Liver (tissue), 9 donors: Measurements from ENCODE around the gene ZDHHC22. TPM values are rescaled to one million over a fixed set of nuclear protein-coding genes. Genes with fewer than 3 reads are reported as not detected.

Source experiments
- DNase-seq: peaks from one replicate; pipeline ENCODE4 v3.0.0-alpha.2; 2017; ENCODE audit warnings: low spot score
- H3K27ac ChIP-seq, 2 donors: one replicate each; pipeline ENCODE4 v1.7.0; 2013; ENCODE audit warnings: inconsistent platforms in 2 of 2, low read length in 2 of 2, control low read depth in 1 of 2, low read depth in 1 of 2, mild to moderate bottlenecking in 1 of 2
- H3K27me3 ChIP-seq, 4 donors: one replicate each; pipeline versions ENCODE4 v1.6.1 to v1.7.0; 2013; ENCODE audit warnings: low read length in 3 of 4, inconsistent platforms in 1 of 4, mild to moderate bottlenecking in 1 of 4, moderate library complexity in 1 of 4; ENCODE audit not compliant: control insufficient read depth in 4 of 4, insufficient read depth in 4 of 4
- H3K36me3 ChIP-seq, 4 donors: one replicate each; pipeline versions ENCODE4 v1.6.1 to v1.7.0; 2013; ENCODE audit warnings: low read length in 3 of 4, mild to moderate bottlenecking in 3 of 4, low read depth in 1 of 4, moderate library complexity in 1 of 4; ENCODE audit not compliant: control insufficient read depth in 4 of 4, insufficient read depth in 3 of 4
- H3K4me1 ChIP-seq, 4 donors: one replicate each; pipeline versions ENCODE4 v1.6.1 to v1.7.0; 2013; ENCODE audit warnings: low read length in 3 of 4, mild to moderate bottlenecking in 3 of 4, moderate library complexity in 1 of 4; ENCODE audit not compliant: control insufficient read depth in 4 of 4, insufficient read depth in 4 of 4
- H3K4me3 ChIP-seq, 3 donors: one replicate each; pipeline versions ENCODE4 v1.6.1 to v1.7.0; 2013; ENCODE audit warnings: low read length in 3 of 3, control low read depth in 1 of 3, low read depth in 1 of 3, mild to moderate bottlenecking in 1 of 3
- H3K9ac ChIP-seq, 2 donors: one replicate each; pipeline ENCODE4 v1.7.0; 2013; ENCODE audit warnings: low read length in 2 of 2, mild to moderate bottlenecking in 2 of 2, moderate library complexity in 2 of 2, control low read depth in 1 of 2, low read depth in 1 of 2
- H3K9me3 ChIP-seq, 4 donors: one replicate each; pipeline versions ENCODE4 v1.6.1 to v1.7.0; 2013; ENCODE audit warnings: low read length in 3 of 4; ENCODE audit not compliant: control insufficient read depth in 4 of 4
- ATF3 ChIP-seq: IDR thresholded peaks from 2 replicates; pipeline ENCODE4 v1.6.1; 2016; ENCODE audit warnings: antibody characterized with exemption
- EGR1 ChIP-seq, 2 donors: IDR thresholded peaks; 2 replicates each; pipeline ENCODE4 v1.6.1; 2016 to 2018; ENCODE audit warnings: antibody characterized with exemption in 2 of 2, low read depth in 2 of 2
- FOXA1 ChIP-seq: IDR thresholded peaks from 2 replicates; pipeline ENCODE4 v1.6.1; 2016; ENCODE audit warnings: antibody characterized with exemption
- FOXA2 ChIP-seq: IDR thresholded peaks from 2 replicates; pipeline ENCODE4 v1.6.1; 2016; ENCODE audit warnings: antibody characterized with exemption
- GABPA ChIP-seq, 2 donors: IDR thresholded peaks in 1 of 2; conservative IDR thresholded peaks in 1 of 2; 2 replicates each; pipeline ENCODE4 v1.6.1; 2016; ENCODE audit warnings: antibody characterized with exemption in 2 of 2, mild to moderate bottlenecking in 1 of 2, moderate library complexity in 1 of 2
- HNF4A ChIP-seq, 2 donors: conservative IDR thresholded peaks; 2 replicates each; pipeline ENCODE4 v1.6.1; 2016; ENCODE audit warnings: antibody characterized with exemption in 2 of 2, mild to moderate bottlenecking in 2 of 2
- HNF4G ChIP-seq: IDR thresholded peaks from 2 replicates; pipeline ENCODE4 v1.6.1; 2016; ENCODE audit warnings: antibody characterized with exemption
- JUND ChIP-seq, 2 donors: IDR thresholded peaks; 2 replicates each; pipeline ENCODE4 v1.6.1; 2016; ENCODE audit warnings: antibody characterized with exemption in 2 of 2
- RAD21 ChIP-seq, 2 donors: IDR thresholded peaks; 2 replicates each; pipeline ENCODE4 v1.6.1; 2016; ENCODE audit warnings: antibody characterized with exemption in 2 of 2, mild to moderate bottlenecking in 2 of 2
- REST ChIP-seq: IDR thresholded peaks from 2 replicates; pipeline ENCODE4 v1.6.1; 2016; ENCODE audit warnings: antibody characterized with exemption, mild to moderate bottlenecking
- RXRA ChIP-seq, 2 donors: IDR thresholded peaks; 2 replicates each; pipeline ENCODE4 v1.6.1; 2017 to 2018; ENCODE audit warnings: antibody characterized with exemption in 2 of 2, mild to moderate bottlenecking in 1 of 2
- SP1 ChIP-seq: IDR thresholded peaks from 2 replicates; pipeline ENCODE4 v1.6.1; 2018; ENCODE audit warnings: antibody characterized with exemption, mild to moderate bottlenecking
- TAF1 ChIP-seq: conservative IDR thresholded peaks from 2 replicates; pipeline ENCODE4 v1.6.1; 2016; ENCODE audit warnings: antibody characterized with exemption, mild to moderate bottlenecking
- YY1 ChIP-seq: IDR thresholded peaks from 2 replicates; pipeline ENCODE4 v1.6.1; 2016; ENCODE audit warnings: antibody characterized with exemption, mild to moderate bottlenecking
- WGBS: extraction: QIAGEN DNeasy Blood & Tissue Kit; methylation state at CpG from one replicate; pipeline ENCODE4 v1.1.7; 2013; 5-methylcytosine and 5-hydroxymethylcytosine counted together
- polyA plus RNA-seq, 2 donors: library from polyadenylated mRNA; stranded (reverse) in 1 of 2; unstranded in 1 of 2; fragments of 200-250 nt in 1 of 2; fragments of >200 nt in 1 of 2; fragmentation: Nextera tagmentation in 1 of 2; extraction: Ambion mirVana in 1 of 2; gene quantifications; one replicate each; pipeline versions ENCODE4 v1.2.1 to v1.2.3, GENCODE V29; 2013 to 2015
- total RNA-seq, 2 donors: library from RNA; depleted of rRNA; stranded (reverse); fragments of >200 nt; gene quantifications; one replicate each; pipeline ENCODE4 v1.2.3, GENCODE V29; 2014
- TF ChIP-seq, protein P1 (sequence below): IDR thresholded peaks from 2 replicates; pipeline ENCODE4 v1.6.1; 2016; ENCODE audit warnings: antibody characterized with exemption
- TF ChIP-seq, protein P2 (sequence below): fragments of 150-350 bp; IDR thresholded peaks from 2 replicates; pipeline ENCODE4 v1.5.1; 2017; ENCODE audit warnings: improper control_type of control experiment, low read depth, low read length; ENCODE audit not compliant: missing input control
- donor health status: healthy.
- donor health status: healthy.
- donor health status: healthy.
- donor health status: healthy.
- donor health status: healthy.

The ZDHHC22 gene
- total and polyA plus RNA-seq, 4 donors: not detected

DNA sequence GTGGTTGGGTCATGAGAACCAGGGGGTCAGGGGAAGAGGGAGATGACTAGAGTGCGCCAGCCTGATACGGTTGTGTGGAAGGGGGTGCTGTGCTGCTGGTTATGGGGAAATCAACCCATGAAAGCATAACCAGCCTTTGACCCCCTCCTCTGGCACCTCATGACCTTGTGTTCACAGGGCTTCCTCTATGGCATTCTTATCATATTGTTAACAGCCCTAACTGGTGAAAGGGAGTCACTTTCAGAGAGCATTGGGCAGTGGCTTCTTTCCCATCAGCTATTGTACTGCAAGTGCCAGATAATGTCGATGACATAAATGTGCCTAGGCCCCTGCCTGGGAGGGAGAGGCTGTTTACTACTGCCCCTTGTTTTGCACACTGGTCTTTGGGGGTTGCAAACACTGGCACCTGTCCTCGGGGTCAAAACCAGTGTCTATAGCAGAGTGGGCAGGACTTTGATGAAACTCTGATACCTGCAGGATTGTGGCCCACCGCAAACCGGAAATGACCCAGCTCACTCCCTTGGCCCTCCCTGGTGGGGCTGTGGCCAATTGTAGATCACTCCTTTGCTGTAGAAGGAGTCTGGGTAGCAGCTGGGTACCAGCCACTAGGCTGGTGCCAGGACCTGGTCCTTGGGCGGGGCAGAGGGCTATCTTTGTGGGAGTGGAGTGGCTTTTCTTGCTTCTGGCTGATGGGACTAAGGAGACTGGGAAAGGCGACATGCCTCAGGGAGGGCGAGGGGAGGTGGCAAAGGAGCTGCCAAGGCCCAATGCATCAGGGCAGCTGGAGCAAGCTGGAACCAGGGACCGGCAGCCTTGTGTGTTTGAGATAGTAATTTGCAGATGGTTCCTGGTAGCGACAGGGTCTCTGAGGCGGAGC lies 39.4 kb upstream of the ZDHHC22 start:
- no peak for TF ChIP-seq GABPA (IDR thresholded peaks at IDR 0.05 in 1 of 2, conservative IDR thresholded peaks at IDR 0.05 in 1 of 2)
- TF ChIP-seq, protein P1, sequence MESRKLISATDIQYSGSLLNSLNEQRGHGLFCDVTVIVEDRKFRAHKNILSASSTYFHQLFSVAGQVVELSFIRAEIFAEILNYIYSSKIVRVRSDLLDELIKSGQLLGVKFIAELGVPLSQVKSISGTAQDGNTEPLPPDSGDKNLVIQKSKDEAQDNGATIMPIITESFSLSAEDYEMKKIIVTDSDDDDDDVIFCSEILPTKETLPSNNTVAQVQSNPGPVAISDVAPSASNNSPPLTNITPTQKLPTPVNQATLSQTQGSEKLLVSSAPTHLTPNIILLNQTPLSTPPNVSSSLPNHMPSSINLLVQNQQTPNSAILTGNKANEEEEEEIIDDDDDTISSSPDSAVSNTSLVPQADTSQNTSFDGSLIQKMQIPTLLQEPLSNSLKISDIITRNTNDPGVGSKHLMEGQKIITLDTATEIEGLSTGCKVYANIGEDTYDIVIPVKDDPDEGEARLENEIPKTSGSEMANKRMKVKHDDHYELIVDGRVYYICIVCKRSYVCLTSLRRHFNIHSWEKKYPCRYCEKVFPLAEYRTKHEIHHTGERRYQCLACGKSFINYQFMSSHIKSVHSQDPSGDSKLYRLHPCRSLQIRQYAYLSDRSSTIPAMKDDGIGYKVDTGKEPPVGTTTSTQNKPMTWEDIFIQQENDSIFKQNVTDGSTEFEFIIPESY: no peak
- no peak for TF ChIP-seq HNF4A (conservative IDR thresholded peaks at IDR 0.05)
- no peak for TF ChIP-seq RAD21 (IDR thresholded peaks at IDR 0.05)
- TF ChIP-seq HNF4G: no peak
- TF ChIP-seq EGR1 (IDR thresholded peaks at IDR 0.05; ENCODE audit: low read depth in 2 of 2): no peak
- no peak for TF ChIP-seq YY1
- TF ChIP-seq RXRA (IDR thresholded peaks at IDR 0.05): no peak
- 41% methylated on average over 12 of the region's 12 CpGs for WGBS
- H3K27me3 ChIP-seq: peaks cover 0 to 2% (median 0%) of the 10 kb centered on the region in 4 donors
- peaks cover 5 to 11% (median 7%) of the 10 kb centered on the region in 4 donors for H3K4me1 ChIP-seq
- H3K27ac ChIP-seq: no peak overlapping the region
- no peaks in the 10 kb centered on the region for H3K9me3 ChIP-seq
- no peak for DNase-seq
- no peak overlapping the region for H3K9ac ChIP-seq
- peak overlapping the region in 1 of 3 donors; percentile 38 for H3K4me3 ChIP-seq
- H3K36me3 ChIP-seq: no peaks in the 10 kb centered on the region

GRCh38 chr14:77178656-77179055 lies 37.1 kb upstream of the ZDHHC22 start:
- no peak for TF ChIP-seq FOXA1
- TF ChIP-seq HNF4G: no peak
- no peak for TF ChIP-seq SP1
- no peak for TF ChIP-seq JUND (IDR thresholded peaks at IDR 0.05)
- Histone ChIP-seq H3K4me3 (no peak overlapping the region), H3K27ac (no peak overlapping the region), H3K4me1 (peaks cover 5 to 11% (median 7%) of the 10 kb centered on the region in 4 donors), H3K36me3 (no peaks in the 10 kb centered on the region), H3K9ac (no peak overlapping the region), H3K9me3 (no peaks in the 10 kb centered on the region), H3K27me3 (peaks cover 0 to 5% (median 1%) of the 10 kb centered on the region in 4 donors)
- DNase-seq: no peak
- WGBS: 54% methylated on average over 3 of the region's 3 CpGs

GRCh38 chr14:77177702-77178101 lies 36.1 kb upstream of the ZDHHC22 start:
- WGBS: 26% methylated on average over 1 of the region's 1 CpG
- Histone ChIP-seq H3K36me3 (no peaks in the 10 kb centered on the region), H3K27me3 (peaks cover 0 to 5% (median 1%) of the 10 kb centered on the region in 4 donors), H3K9ac (no peak overlapping the region), H3K4me3 (no peak overlapping the region), H3K9me3 (no peaks in the 10 kb centered on the region), H3K4me1 (peaks cover 5 to 11% (median 7%) of the 10 kb centered on the region in 4 donors), H3K27ac (no peak overlapping the region)
- DNase-seq: no peak
- TF ChIP-seq TAF1 (no peak), HNF4G (no peak), HNF4A (conservative IDR thresholded peaks at IDR 0.05) (no peak), FOXA1 (no peak), RXRA (IDR thresholded peaks at IDR 0.05) (no peak), EGR1 (IDR thresholded peaks at IDR 0.05; ENCODE audit: low read depth in 2 of 2) (no peak), ATF3 (no peak), REST (no peak), RAD21 (IDR thresholded peaks at IDR 0.05) (no peak), JUND (IDR thresholded peaks at IDR 0.05) (no peak), SP1 (no peak), FOXA2 (no peak), YY1 (no peak)
- TF ChIP-seq, protein P2, sequence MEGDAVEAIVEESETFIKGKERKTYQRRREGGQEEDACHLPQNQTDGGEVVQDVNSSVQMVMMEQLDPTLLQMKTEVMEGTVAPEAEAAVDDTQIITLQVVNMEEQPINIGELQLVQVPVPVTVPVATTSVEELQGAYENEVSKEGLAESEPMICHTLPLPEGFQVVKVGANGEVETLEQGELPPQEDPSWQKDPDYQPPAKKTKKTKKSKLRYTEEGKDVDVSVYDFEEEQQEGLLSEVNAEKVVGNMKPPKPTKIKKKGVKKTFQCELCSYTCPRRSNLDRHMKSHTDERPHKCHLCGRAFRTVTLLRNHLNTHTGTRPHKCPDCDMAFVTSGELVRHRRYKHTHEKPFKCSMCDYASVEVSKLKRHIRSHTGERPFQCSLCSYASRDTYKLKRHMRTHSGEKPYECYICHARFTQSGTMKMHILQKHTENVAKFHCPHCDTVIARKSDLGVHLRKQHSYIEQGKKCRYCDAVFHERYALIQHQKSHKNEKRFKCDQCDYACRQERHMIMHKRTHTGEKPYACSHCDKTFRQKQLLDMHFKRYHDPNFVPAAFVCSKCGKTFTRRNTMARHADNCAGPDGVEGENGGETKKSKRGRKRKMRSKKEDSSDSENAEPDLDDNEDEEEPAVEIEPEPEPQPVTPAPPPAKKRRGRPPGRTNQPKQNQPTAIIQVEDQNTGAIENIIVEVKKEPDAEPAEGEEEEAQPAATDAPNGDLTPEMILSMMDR: no peak
- TF ChIP-seq, protein P1: no peak
